ENCODE data around the gene SGTA. TPM values are rescaled to one million over a fixed set of nuclear protein-coding genes. Genes with fewer than 3 reads are reported as not detected.

SGTA gene
- total RNA-seq, 1 experiment from 2014 or later: 31.2 TPM

GRCh38 chr19:2807379-2808128 is 24.5 kb upstream of the SGTA start:
- Histone ChIP-seq H3K9me3 (ENCODE audit: low read length) (no peaks in the 10 kb centered on the region), H4K20me1 (ENCODE audit: insufficient read depth, low read depth, low read length) (0 out of 2 replicates have a peak, but pooled peaks cover 5% of the 10 kb centered on the region), H3K27ac (ENCODE audit: low read length) (no peak overlapping the region), H3K4me3 (ENCODE audit: low read length) (no peak overlapping the region), H3K79me2 (ENCODE audit: low read length) (peaks cover 7% of the 10 kb centered on the region; the same call in 1 of the 2 replicates), H3K4me1 (ENCODE audit: low read length) (no peaks in the 10 kb centered on the region), H3K36me3 (ENCODE audit: insufficient read depth, low read length) (peaks cover 7% of the 10 kb centered on the region; the same call in 1 of the 2 replicates), H3K4me2 (ENCODE audit: low read depth, low read length, poor library complexity, severe bottlenecking) (no peak overlapping the region), H3K9me2 (replicated peaks; ENCODE audit: insufficient read depth, low read length) (no peaks in the 10 kb centered on the region), H2AFZ (ENCODE audit: low read length) (no peak overlapping the region), H3K9ac (ENCODE audit: low read length) (no peak overlapping the region), H3K27me3 (ENCODE audit: low read length) (no peaks in the 10 kb centered on the region)
- DNase-seq: no peak

- no peak overlapping the region for H3K27ac ChIP-seq (ENCODE audit: low read length)
- no peak overlapping the region for H2AFZ ChIP-seq (ENCODE audit: low read length)
- 0 out of 2 replicates have a peak, but pooled peaks cover 8% of the 10 kb centered on the region for H4K20me1 ChIP-seq (ENCODE audit: insufficient read depth, low read depth, low read length)
- no peak overlapping the region for H3K9ac ChIP-seq (ENCODE audit: low read length)
- peaks cover 8% of the 10 kb centered on the region; the same call in 1 of the 2 replicates for H3K79me2 ChIP-seq (ENCODE audit: low read length)
- DNase-seq: no peak
- H3K9me3 ChIP-seq (ENCODE audit: low read length): no peaks in the 10 kb centered on the region
- H3K9me2 ChIP-seq (replicated peaks; ENCODE audit: insufficient read depth, low read length): no peaks in the 10 kb centered on the region
- H3K4me3 ChIP-seq (ENCODE audit: low read length): no peak overlapping the region
- H3K36me3 ChIP-seq (ENCODE audit: insufficient read depth, low read length): peaks cover 7% of the 10 kb centered on the region; the same call in 1 of the 2 replicates
- H3K4me2 ChIP-seq (ENCODE audit: low read depth, low read length, poor library complexity, severe bottlenecking): no peak overlapping the region
- no peaks in the 10 kb centered on the region for H3K27me3 ChIP-seq (ENCODE audit: low read length)
- H3K4me1 ChIP-seq (ENCODE audit: low read length): no peaks in the 10 kb centered on the region
Measured at GRCh38 chr19:2806736-2807378, 23.8 kb upstream of the SGTA start.

- Histone ChIP-seq H3K9me2 (replicated peaks; ENCODE audit: insufficient read depth, low read length) (no peaks in the 10 kb centered on the region), H3K36me3 (ENCODE audit: insufficient read depth, low read length) (peaks cover 10% of the 10 kb centered on the region; the same call in 1 of the 2 replicates), H3K79me2 (ENCODE audit: low read length) (peaks cover 11% of the 10 kb centered on the region; the same call in 1 of the 2 replicates), H2AFZ (ENCODE audit: low read length) (no peak overlapping the region), H4K20me1 (ENCODE audit: insufficient read depth, low read depth, low read length) (peaks cover 8% of the 10 kb centered on the region; the same call in 1 of the 2 replicates), H3K4me1 (ENCODE audit: low read length) (no peaks in the 10 kb centered on the region), H3K9me3 (ENCODE audit: low read length) (no peaks in the 10 kb centered on the region), H3K27me3 (ENCODE audit: low read length) (no peaks in the 10 kb centered on the region), H3K27ac (ENCODE audit: low read length) (no peak overlapping the region), H3K4me3 (ENCODE audit: low read length) (no peak overlapping the region), H3K4me2 (ENCODE audit: low read depth, low read length, poor library complexity, severe bottlenecking) (no peak overlapping the region), H3K9ac (ENCODE audit: low read length) (no peak overlapping the region)
- no peak for DNase-seq
Measured at GRCh38 chr19:2805991-2806649, 23.0 kb upstream of the SGTA start.

- Histone ChIP-seq H3K27ac (ENCODE audit: low read length) (no peak overlapping the region), H3K79me2 (ENCODE audit: low read length) (peaks cover 11% of the 10 kb centered on the region; the same call in 1 of the 2 replicates), H3K36me3 (ENCODE audit: insufficient read depth, low read length) (peaks cover 17% of the 10 kb centered on the region; the same call in 1 of the 2 replicates), H3K27me3 (ENCODE audit: low read length) (no peaks in the 10 kb centered on the region), H3K4me2 (ENCODE audit: low read depth, low read length, poor library complexity, severe bottlenecking) (no peak overlapping the region), H3K9me2 (replicated peaks; ENCODE audit: insufficient read depth, low read length) (no peaks in the 10 kb centered on the region), H3K9me3 (ENCODE audit: low read length) (no peaks in the 10 kb centered on the region), H3K4me1 (ENCODE audit: low read length) (no peaks in the 10 kb centered on the region), H2AFZ (ENCODE audit: low read length) (no peak overlapping the region), H3K9ac (ENCODE audit: low read length) (no peak overlapping the region), H3K4me3 (ENCODE audit: low read length) (no peak overlapping the region), H4K20me1 (ENCODE audit: insufficient read depth, low read depth, low read length) (peaks cover 8% of the 10 kb centered on the region; the same call in 1 of the 2 replicates)
- DNase-seq: no peak
Measured at GRCh38 chr19:2805261-2805900, 22.3 kb upstream of the SGTA start.

GRCh38 chr19:2804156-2805004 is 21.3 kb upstream of the SGTA start:
- peaks cover 11% of the 10 kb centered on the region; the same call in 1 of the 2 replicates for H3K79me2 ChIP-seq (ENCODE audit: low read length)
- H3K27me3 ChIP-seq (ENCODE audit: low read length): no peaks in the 10 kb centered on the region
- no peak overlapping the region for H3K4me3 ChIP-seq (ENCODE audit: low read length)
- H3K9me2 ChIP-seq (replicated peaks; ENCODE audit: insufficient read depth, low read length): no peaks in the 10 kb centered on the region
- no peak overlapping the region for H3K4me2 ChIP-seq (ENCODE audit: low read depth, low read length, poor library complexity, severe bottlenecking)
- H3K9me3 ChIP-seq (ENCODE audit: low read length): no peaks in the 10 kb centered on the region
- peaks cover 8% of the 10 kb centered on the region; the same call in 1 of the 2 replicates for H4K20me1 ChIP-seq (ENCODE audit: insufficient read depth, low read depth, low read length)
- no peak overlapping the region for H3K9ac ChIP-seq (ENCODE audit: low read length)
- H3K4me1 ChIP-seq (ENCODE audit: low read length): no peaks in the 10 kb centered on the region
- no peak overlapping the region for H3K27ac ChIP-seq (ENCODE audit: low read length)
- peaks cover 15% of the 10 kb centered on the region for H3K36me3 ChIP-seq (ENCODE audit: insufficient read depth, low read length)
- H2AFZ ChIP-seq (ENCODE audit: low read length): no peak overlapping the region
- DNase-seq: no peak

- H3K9me2 ChIP-seq (replicated peaks; ENCODE audit: insufficient read depth, low read length): no peaks in the 10 kb centered on the region
- no peaks in the 10 kb centered on the region for H3K4me1 ChIP-seq (ENCODE audit: low read length)
- H3K36me3 ChIP-seq (ENCODE audit: insufficient read depth, low read length): peaks cover 14% of the 10 kb centered on the region
- H2AFZ ChIP-seq (ENCODE audit: low read length): no peak overlapping the region
- no peak overlapping the region for H3K4me2 ChIP-seq (ENCODE audit: low read depth, low read length, poor library complexity, severe bottlenecking)
- H3K9me3 ChIP-seq (ENCODE audit: low read length): no peaks in the 10 kb centered on the region
- H4K20me1 ChIP-seq (ENCODE audit: insufficient read depth, low read depth, low read length): peaks cover 8% of the 10 kb centered on the region; the same call in 1 of the 2 replicates
- no peaks in the 10 kb centered on the region for H3K27me3 ChIP-seq (ENCODE audit: low read length)
- H3K4me3 ChIP-seq (ENCODE audit: low read length): no peak overlapping the region
- no peak overlapping the region for H3K9ac ChIP-seq (ENCODE audit: low read length)
- H3K27ac ChIP-seq (ENCODE audit: low read length): no peak overlapping the region
- peaks cover 11% of the 10 kb centered on the region; the same call in 1 of the 2 replicates for H3K79me2 ChIP-seq (ENCODE audit: low read length)
- DNase-seq: no peak
Measured at GRCh38 chr19:2803486-2804155, 20.5 kb upstream of the SGTA start.

GRCh38 chr19:2802826-2803225 is 19.8 kb upstream of the SGTA start:
- H3K79me2 ChIP-seq (ENCODE audit: low read length): peaks cover 11% of the 10 kb centered on the region; the same call in 1 of the 2 replicates
- no peaks in the 10 kb centered on the region for H3K9me2 ChIP-seq (replicated peaks; ENCODE audit: insufficient read depth, low read length)
- peaks cover 8% of the 10 kb centered on the region; the same call in 1 of the 2 replicates for H4K20me1 ChIP-seq (ENCODE audit: insufficient read depth, low read depth, low read length)
- no peak overlapping the region for H3K9ac ChIP-seq (ENCODE audit: low read length)
- no peaks in the 10 kb centered on the region for H3K4me1 ChIP-seq (ENCODE audit: low read length)
- peaks cover 14% of the 10 kb centered on the region for H3K36me3 ChIP-seq (ENCODE audit: insufficient read depth, low read length)
- H2AFZ ChIP-seq (ENCODE audit: low read length): no peak overlapping the region
- no peak overlapping the region for H3K4me2 ChIP-seq (ENCODE audit: low read depth, low read length, poor library complexity, severe bottlenecking)
- no peaks in the 10 kb centered on the region for H3K27me3 ChIP-seq (ENCODE audit: low read length)
- no peak overlapping the region for H3K4me3 ChIP-seq (ENCODE audit: low read length)
- H3K27ac ChIP-seq (ENCODE audit: low read length): no peak overlapping the region
- no peak for DNase-seq
- no peaks in the 10 kb centered on the region for H3K9me3 ChIP-seq (ENCODE audit: low read length)
